GM12865 (cell line): Measurements from ENCODE around the gene SUSD1.

Source experiments
- DNase-seq: peaks from one replicate; pipeline ENCODE4 v3.0.0; 2010; ENCODE audit warnings: low read depth
- H3K4me3 ChIP-seq: 2 replicates; pipeline ENCODE4 v1.5.1; 2011; ENCODE audit warnings: mild to moderate bottlenecking, low read depth, low read length, control low read depth
- TF ChIP-seq, protein P1 (sequence below): IDR thresholded peaks from 2 replicates; pipeline ENCODE4 v1.5.1; 2011; ENCODE audit warnings: low read length, control low read depth, low read depth, inconsistent platforms; ENCODE audit not compliant: insufficient read depth; ENCODE audit errors: missing control alignments

Gene SUSD1

GRCh38 chr9:112174222-112174964 is 704 bp downstream of the SUSD1 start:
- peak overlapping the region; percentile 75 for H3K4me3 ChIP-seq
- TF ChIP-seq, protein P1, sequence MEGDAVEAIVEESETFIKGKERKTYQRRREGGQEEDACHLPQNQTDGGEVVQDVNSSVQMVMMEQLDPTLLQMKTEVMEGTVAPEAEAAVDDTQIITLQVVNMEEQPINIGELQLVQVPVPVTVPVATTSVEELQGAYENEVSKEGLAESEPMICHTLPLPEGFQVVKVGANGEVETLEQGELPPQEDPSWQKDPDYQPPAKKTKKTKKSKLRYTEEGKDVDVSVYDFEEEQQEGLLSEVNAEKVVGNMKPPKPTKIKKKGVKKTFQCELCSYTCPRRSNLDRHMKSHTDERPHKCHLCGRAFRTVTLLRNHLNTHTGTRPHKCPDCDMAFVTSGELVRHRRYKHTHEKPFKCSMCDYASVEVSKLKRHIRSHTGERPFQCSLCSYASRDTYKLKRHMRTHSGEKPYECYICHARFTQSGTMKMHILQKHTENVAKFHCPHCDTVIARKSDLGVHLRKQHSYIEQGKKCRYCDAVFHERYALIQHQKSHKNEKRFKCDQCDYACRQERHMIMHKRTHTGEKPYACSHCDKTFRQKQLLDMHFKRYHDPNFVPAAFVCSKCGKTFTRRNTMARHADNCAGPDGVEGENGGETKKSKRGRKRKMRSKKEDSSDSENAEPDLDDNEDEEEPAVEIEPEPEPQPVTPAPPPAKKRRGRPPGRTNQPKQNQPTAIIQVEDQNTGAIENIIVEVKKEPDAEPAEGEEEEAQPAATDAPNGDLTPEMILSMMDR = no peak

DNA sequence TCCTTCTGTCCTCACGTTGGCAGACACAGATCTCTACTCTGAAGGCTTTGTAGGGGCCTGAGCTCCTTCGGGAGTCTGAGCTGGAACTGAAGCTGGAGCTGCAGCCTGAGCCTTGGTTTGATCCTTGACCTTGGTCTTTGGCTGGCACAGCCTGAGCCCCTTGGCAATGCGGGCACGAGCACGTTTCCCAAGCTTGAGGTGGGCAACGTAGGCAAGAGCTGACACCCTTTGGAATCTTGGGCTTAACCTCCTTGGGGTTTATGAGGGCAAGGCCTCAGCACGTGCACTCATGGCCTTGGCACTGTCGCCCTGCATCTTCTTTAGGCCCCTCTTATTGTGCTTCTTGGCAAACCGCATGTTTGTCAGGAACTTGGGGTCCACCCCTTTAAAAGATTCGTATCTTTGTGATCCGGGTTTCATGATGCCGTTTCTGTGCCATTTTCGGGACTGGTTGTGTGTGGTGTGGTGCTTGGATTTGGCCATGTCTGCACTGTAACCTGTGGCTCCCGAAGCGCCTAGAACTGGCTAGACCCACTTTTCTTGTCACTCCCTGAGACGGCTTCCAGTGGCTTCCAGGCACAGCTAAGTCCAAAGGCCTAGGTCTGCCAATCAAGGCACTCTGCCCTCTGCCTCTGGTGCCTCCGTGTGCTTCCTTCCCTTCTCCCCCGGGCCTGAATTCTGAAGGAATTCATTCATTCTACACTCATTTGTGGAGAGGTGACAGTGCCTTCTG is 1.4 kb downstream of the SUSD1 start:
- TF ChIP-seq, protein P1 = no peak
- H3K4me3 ChIP-seq = peak overlapping the region; percentile 75
- no peak for DNase-seq

More at GRCh38 chr9:112174222-112174964, 704 bp downstream of the SUSD1 start:
- DNase-seq = peak; percentile 88

- TF ChIP-seq, protein P1 = no peak
- no peak overlapping the region for H3K4me3 ChIP-seq
- no peak for DNase-seq
These were observed 4.1 kb downstream of the SUSD1 start for GRCh38 chr9:112170968-112171367.

DNA sequence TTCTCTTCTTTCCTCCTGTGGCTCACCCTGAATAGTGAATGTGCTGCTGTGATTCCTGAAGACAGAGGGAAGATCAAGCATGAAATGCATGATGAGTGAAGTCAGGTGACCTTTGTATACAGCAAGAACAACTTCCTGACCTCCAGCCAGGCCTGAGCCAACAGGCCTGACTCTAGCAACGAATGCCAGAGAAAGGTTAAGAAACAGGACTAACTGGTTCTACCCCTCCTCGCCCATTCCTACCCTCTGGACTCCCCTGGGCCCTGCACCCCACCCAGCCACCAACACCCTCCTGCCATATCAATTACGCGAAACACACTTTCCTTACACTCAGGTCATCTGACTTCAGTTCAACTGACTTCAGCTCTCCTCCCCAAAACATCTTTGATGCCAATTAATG is 4.9 kb downstream of the SUSD1 start:
- DNase-seq = no peak
- TF ChIP-seq, protein P1 = no peak
- no peak overlapping the region for H3K4me3 ChIP-seq

- TF ChIP-seq, protein P1 = no peak
- H3K4me3 ChIP-seq = no peak overlapping the region
- no peak for DNase-seq
These were observed 5.7 kb downstream of the SUSD1 start for GRCh38 chr9:112169368-112169767.

- no peak overlapping the region for H3K4me3 ChIP-seq
- no peak for DNase-seq
- TF ChIP-seq, protein P1 = no peak
These were observed 6.9 kb downstream of the SUSD1 start for GRCh38 chr9:112168197-112168596.
